NCI-H2196 treated with DMSO at 0.1 percent for 48 hours (cell line): Measurements from ENCODE around the gene VEPH1.

Experiments used
- DNase-seq: peaks from one replicate; lab custom pipeline; 2025; ENCODE audit not compliant: unreplicated experiment; lab: John Stamatoyannopoulos, UW

VEPH1 gene

GRCh38 chr3:157274644-157275137, 228.5 kb downstream of the VEPH1 start:
- DNase-seq: no peak

- DNase-seq: no peak
Observed at GRCh38 chr3:157271283-157271882, 231.8 kb downstream of the VEPH1 start.

GRCh38 chr3:157268026-157268425, 235.2 kb downstream of the VEPH1 start:
- no peak for DNase-seq

- DNase-seq: no peak
Observed at GRCh38 chr3:157265931-157266330, 237.3 kb downstream of the VEPH1 start.

- DNase-seq: no peak
Observed at GRCh38 chr3:157263027-157263426, 240.2 kb downstream of the VEPH1 start.

- DNase-seq: no peak
Observed at GRCh38 chr3:157261000-157261399, 242.2 kb downstream of the VEPH1 start.

- DNase-seq: no peak
Observed at GRCh38 chr3:157259825-157260224, 243.4 kb downstream of the VEPH1 start.

GRCh38 chr3:157257101-157257500, 246.1 kb downstream of the VEPH1 start:
- no peak for DNase-seq

- DNase-seq: no peak
Observed at GRCh38 chr3:157255797-157256196, 247.4 kb downstream of the VEPH1 start.

- no peak for DNase-seq
Observed at GRCh38 chr3:157251685-157252084, 251.5 kb downstream of the VEPH1 start.

- DNase-seq: no peak
Observed at GRCh38 chr3:157249606-157250005, 253.6 kb downstream of the VEPH1 start.

- DNase-seq: no peak
Observed at GRCh38 chr3:157248590-157249422, 254.4 kb downstream of the VEPH1 start.

GRCh38 chr3:157247391-157247790, 255.8 kb downstream of the VEPH1 start:
- DNase-seq: no peak

GRCh38 chr3:157242836-157243235, 260.4 kb downstream of the VEPH1 start:
- DNase-seq: no peak

GRCh38 chr3:157241599-157241998, 261.6 kb downstream of the VEPH1 start:
- DNase-seq: no peak

GRCh38 chr3:157240408-157240807, 262.8 kb downstream of the VEPH1 start:
- no peak for DNase-seq

GRCh38 chr3:157239082-157239704, 264.0 kb downstream of the VEPH1 start:
- peak; percentile 36 for DNase-seq

- no peak for DNase-seq
Observed at GRCh38 chr3:157238457-157238856, 264.8 kb downstream of the VEPH1 start.

- DNase-seq: no peak
Observed at GRCh38 chr3:157237886-157238285, 265.3 kb downstream of the VEPH1 start.

GRCh38 chr3:157235291-157235690, 267.9 kb downstream of the VEPH1 start:
- DNase-seq: no peak

GRCh38 chr3:157233923-157234322, 269.3 kb downstream of the VEPH1 start:
- no peak for DNase-seq

- DNase-seq: no peak
Observed at GRCh38 chr3:157232141-157232540, 271.1 kb downstream of the VEPH1 start.
